Left lung (tissue), 10 donors: ENCODE data around the gene RHEB. TPM values are rescaled to one million over a fixed set of nuclear protein-coding genes. Genes with fewer than 3 reads are reported as not detected.

Experiments used
- ATAC-seq: fragments of 200-7000 bp; cut with Tn5 transposase; one replicate; pipeline ENCODE4 v1.9.1; 2020; ENCODE audit warnings: moderate library complexity
- DNase-seq, 4 donors: peaks; one replicate each; pipeline ENCODE4 v3.0.0-alpha.2; 2013 to 2020
- H3K27ac ChIP-seq, 2 donors: fragments of 200-600 bp; sonication (generic) in 1 of 2; one replicate each; pipeline versions ENCODE4 v1.5.0 to v1.8.0; 2020 to 2021
- H3K27me3 ChIP-seq, 2 donors: fragments of 200-600 bp; sonication (generic) in 1 of 2; one replicate each; pipeline versions ENCODE4 v1.5.0 to v1.8.0; 2020 to 2021
- H3K36me3 ChIP-seq, 2 donors: fragments of 200-600 bp; sonication (generic) in 1 of 2; one replicate each; pipeline versions ENCODE4 v1.5.0 to v1.8.0; 2020 to 2021
- H3K4me1 ChIP-seq, 2 donors: fragments of 200-600 bp; one replicate each; pipeline ENCODE4 v1.8.0; 2021
- H3K4me3 ChIP-seq, 2 donors: fragments of 200-600 bp; sonication (generic) in 1 of 2; one replicate each; pipeline versions ENCODE4 v1.5.0 to v1.8.0; 2020 to 2021; ENCODE audit warnings: mild to moderate bottlenecking in 1 of 2
- H3K9me3 ChIP-seq, 2 donors: fragments of 200-600 bp; sonication (generic) in 1 of 2; one replicate each; pipeline versions ENCODE4 v1.5.0 to v1.8.0; 2020 to 2021
- intact Hi-C, 2 donors: fragments of 100-400 bp; cut with DNase I; formaldehyde crosslinking; loops; one replicate each; pipeline versions ENCODE4 v1.11.2 to v1.14.2; 2022
- polyA plus RNA-seq, 6 donors: library from polyadenylated mRNA; unstranded; fragments of 120-200 nt; gene quantifications; one replicate each; pipeline ENCODE4 v1.2.1, GENCODE V29; 2013; ENCODE audit not compliant: insufficient read length in 6 of 6
- total RNA-seq, 2 donors: library from RNA; stranded (reverse); fragmentation: NEBNext Ultra II Directional; extraction: Animal tissue kit (Norgen Biotek cat#: 25700); gene quantifications; one replicate each; pipeline ENCODE4 v1.2.1, GENCODE V29; 2021
- TF ChIP-seq, protein P1 (sequence below), 2 donors: fragments of 200-600 bp; sonication (generic) in 1 of 2; IDR thresholded peaks; one replicate each; pipeline versions ENCODE4 v1.5.0 to v1.8.0; 2021; ENCODE audit warnings: antibody characterized with exemption in 2 of 2
- donor health status: DM: no; HTN: yes; CAD: no.
- donor health status: DM: no; HTN: no; CAD: no.

The RHEB gene
- total and polyA plus RNA-seq, 8 donors, result 85.3 to 110 (median 105) TPM

DNA sequence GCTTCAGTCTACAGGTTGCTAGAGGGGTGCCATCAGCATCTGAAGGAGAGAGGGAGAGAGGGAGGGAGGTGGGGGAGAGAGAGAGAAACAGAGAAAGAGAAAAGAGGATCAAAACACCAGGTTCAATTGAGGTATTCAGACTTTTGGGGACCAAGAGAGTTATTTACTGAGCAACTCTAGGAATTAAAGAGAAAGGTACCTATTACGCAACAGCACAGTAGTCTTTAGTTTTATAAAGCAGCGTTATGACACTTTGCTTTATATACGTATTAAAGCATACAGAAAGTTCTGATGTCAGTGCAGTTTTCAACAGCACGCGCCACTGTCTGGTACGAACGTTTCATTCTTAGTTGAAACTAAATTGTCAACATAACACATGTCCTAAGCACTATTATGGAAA, 41.8 kb downstream of the RHEB start:
- Histone ChIP-seq H3K27me3 (no peaks in the 10 kb centered on the region), H3K4me1 (no peaks in the 10 kb centered on the region), H3K36me3 (peaks cover 0 to 40% of the 10 kb centered on the region in 2 donors), H3K9me3 (no peaks in the 10 kb centered on the region), H3K27ac (no peak overlapping the region), H3K4me3 (no peak overlapping the region)
- intact Hi-C loops, result no loop called here
- ATAC-seq, result no peak
- DNase-seq, result no peak
- TF ChIP-seq, protein P1, sequence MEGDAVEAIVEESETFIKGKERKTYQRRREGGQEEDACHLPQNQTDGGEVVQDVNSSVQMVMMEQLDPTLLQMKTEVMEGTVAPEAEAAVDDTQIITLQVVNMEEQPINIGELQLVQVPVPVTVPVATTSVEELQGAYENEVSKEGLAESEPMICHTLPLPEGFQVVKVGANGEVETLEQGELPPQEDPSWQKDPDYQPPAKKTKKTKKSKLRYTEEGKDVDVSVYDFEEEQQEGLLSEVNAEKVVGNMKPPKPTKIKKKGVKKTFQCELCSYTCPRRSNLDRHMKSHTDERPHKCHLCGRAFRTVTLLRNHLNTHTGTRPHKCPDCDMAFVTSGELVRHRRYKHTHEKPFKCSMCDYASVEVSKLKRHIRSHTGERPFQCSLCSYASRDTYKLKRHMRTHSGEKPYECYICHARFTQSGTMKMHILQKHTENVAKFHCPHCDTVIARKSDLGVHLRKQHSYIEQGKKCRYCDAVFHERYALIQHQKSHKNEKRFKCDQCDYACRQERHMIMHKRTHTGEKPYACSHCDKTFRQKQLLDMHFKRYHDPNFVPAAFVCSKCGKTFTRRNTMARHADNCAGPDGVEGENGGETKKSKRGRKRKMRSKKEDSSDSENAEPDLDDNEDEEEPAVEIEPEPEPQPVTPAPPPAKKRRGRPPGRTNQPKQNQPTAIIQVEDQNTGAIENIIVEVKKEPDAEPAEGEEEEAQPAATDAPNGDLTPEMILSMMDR (IDR thresholded peaks at IDR 0.05), result no peak

DNA sequence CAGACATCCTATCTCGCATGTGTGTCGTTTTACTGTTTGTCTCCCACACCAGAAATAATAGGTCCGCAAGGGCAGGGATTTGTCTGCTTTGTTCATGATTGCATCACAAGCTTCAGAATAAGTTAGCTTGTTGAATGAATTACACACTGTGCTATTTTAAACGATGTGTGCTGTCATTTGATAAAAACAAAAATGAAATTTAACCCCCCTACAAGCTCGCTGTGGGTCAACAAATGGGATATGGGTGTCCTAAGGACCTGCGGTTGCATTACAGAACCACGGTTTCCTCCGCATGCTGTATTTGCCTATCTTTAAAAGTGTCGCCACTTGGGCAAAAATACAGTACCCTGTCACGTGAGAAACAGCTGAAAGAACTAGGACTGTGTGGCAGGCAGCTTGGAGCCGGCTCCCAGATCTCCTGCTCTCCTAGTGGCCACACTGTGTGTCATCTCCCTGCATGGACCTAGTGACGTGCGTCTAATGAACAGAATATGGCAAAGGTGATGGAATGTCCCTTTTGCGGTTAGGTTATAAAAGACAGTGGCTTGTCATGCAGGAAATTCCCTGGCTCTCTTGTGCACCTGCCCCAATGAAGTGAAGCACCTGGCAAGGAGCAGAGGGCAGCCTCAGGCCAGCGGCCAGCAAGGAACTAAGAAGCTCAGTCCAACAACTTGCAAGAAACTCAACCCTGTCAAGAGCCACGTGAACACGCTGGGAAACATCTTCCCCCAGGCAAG, 46.9 kb downstream of the RHEB start:
- no peak overlapping the region for H3K4me3 ChIP-seq
- ATAC-seq (peak; percentile 15), DNase-seq (no peak)
- intact Hi-C loops, result no loop called here
- H3K27ac ChIP-seq, result no peak overlapping the region
- no peaks in the 10 kb centered on the region for H3K9me3 ChIP-seq
- TF ChIP-seq, protein P1 (IDR thresholded peaks at IDR 0.05), result no peak
- H3K27me3 ChIP-seq, result no peaks in the 10 kb centered on the region
- H3K36me3 ChIP-seq, result peaks cover 0 to 63% of the 10 kb centered on the region in 2 donors
- peaks cover 0 to 5% of the 10 kb centered on the region in 2 donors for H3K4me1 ChIP-seq

DNA sequence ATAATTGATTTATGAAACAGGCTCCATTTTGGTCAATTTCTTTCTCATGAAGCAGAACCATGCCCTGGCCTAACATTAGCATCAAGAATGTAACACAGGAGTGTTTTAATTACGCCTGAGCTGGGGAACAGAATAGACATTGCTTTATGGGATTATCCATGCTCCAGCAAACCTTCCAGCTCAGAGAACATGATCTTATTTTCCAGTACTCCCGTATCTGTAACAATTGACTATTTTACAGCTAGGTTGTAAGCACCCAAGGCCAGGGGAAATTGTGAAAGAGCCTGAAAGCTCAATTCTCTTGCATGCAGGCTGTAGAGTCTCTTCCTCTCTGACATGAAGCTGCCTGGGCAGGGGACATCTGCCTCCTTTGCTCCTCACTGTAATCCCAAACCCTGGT, 49.0 kb downstream of the RHEB start:
- Histone ChIP-seq H3K4me1 (peaks cover 0 to 5% of the 10 kb centered on the region in 2 donors), H3K9me3 (no peaks in the 10 kb centered on the region), H3K36me3 (peaks cover 0 to 65% of the 10 kb centered on the region in 2 donors), H3K27me3 (no peaks in the 10 kb centered on the region), H3K4me3 (no peak overlapping the region), H3K27ac (no peak overlapping the region)
- ATAC-seq (no peak), DNase-seq (no peak)
- intact Hi-C loops, result no loop called here
- TF ChIP-seq, protein P1 (IDR thresholded peaks at IDR 0.05), result no peak

DNA sequence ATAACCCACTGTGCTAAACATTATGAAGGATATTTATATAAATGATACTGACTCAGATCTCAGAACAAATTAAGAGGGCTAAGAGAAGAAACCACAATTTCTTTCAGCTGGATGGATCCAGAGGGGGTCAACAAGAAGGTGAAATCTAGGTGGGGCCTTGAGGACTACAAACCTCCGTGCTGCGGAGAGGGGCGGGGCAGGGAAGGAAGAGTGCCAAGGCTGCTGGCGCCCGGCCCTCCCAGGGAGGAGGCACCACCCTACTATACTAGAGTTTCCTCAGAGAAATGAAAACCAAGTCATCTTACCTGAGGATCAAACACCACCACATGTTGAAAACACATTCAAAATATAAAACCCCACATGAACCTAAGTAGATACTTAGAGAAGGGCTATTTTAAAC, 50.4 kb downstream of the RHEB start:
- TF ChIP-seq, protein P1 (IDR thresholded peaks at IDR 0.05), result no peak
- H3K4me1 ChIP-seq, result peaks cover 0 to 5% of the 10 kb centered on the region in 2 donors
- intact Hi-C loops, result no loop called here
- no peaks in the 10 kb centered on the region for H3K27me3 ChIP-seq
- ATAC-seq (peak; percentile 56), DNase-seq (no peak)
- no peaks in the 10 kb centered on the region for H3K9me3 ChIP-seq
- no peak overlapping the region for H3K27ac ChIP-seq
- H3K4me3 ChIP-seq, result no peak overlapping the region
- H3K36me3 ChIP-seq, result peaks cover 0 to 74% of the 10 kb centered on the region in 2 donors

DNA sequence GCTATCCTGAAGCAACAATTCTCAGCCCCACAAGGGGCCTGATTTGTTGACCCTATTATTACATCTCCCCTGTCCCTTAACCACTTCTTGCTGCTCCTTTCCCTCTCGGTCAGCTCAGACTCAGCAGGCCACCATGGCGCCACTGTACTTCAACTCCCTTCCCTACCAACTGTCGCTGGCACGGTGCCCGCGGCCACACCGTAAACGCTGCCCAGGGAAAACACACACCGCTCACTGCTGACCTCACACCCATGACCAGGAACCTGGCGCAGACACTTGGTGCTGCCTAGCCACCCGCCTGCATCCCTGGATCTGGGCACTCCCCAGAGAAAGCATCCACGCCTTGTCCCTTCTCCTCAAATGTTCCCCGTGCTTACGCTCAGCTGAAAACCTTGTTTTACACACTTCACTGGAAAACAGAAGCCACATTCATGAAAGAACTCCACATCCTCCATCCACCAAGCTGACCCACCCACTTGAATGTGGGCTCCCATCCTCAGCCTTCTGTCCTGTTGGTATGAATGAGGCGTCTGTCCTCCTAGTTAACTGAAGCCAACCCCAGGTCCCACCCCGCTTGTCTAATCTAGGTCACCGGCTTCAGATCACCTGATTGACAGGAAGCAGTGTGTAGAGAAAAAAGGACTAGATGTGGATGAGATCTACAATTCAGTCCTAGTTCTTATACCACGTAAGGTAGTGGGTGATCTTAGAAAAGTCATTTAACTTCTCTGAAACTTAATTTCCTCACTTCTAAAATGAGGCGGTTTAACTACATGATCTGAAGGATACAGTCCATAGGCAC, 51.3 kb downstream of the RHEB start:
- TF ChIP-seq, protein P1 (IDR thresholded peaks at IDR 0.05), result no peak
- Histone ChIP-seq H3K4me1 (peaks cover 0 to 5% of the 10 kb centered on the region in 2 donors), H3K9me3 (peaks cover 0 to 4% of the 10 kb centered on the region in 2 donors), H3K4me3 (no peak overlapping the region), H3K27me3 (no peaks in the 10 kb centered on the region), H3K27ac (no peak overlapping the region), H3K36me3 (peaks cover 0 to 75% of the 10 kb centered on the region in 2 donors)
- intact Hi-C loops, result no loop called here
- no peak for DNase-seq
- no peak for ATAC-seq
